ENCODE results near the gene USP17L21. TPM values are rescaled to one million over a fixed set of nuclear protein-coding genes. Genes with fewer than 3 reads are reported as not detected.
"Not testable (repeated sequence)": the region's sequence is repeated elsewhere in the genome, so short reads cannot be mapped to it uniquely, and the experiment has no call there.

The USP17L21 gene
- total and polyA plus RNA-seq, 2 donors (not counting 1 experiment from before 2014, with no cell fraction given), result not detected

DNA sequence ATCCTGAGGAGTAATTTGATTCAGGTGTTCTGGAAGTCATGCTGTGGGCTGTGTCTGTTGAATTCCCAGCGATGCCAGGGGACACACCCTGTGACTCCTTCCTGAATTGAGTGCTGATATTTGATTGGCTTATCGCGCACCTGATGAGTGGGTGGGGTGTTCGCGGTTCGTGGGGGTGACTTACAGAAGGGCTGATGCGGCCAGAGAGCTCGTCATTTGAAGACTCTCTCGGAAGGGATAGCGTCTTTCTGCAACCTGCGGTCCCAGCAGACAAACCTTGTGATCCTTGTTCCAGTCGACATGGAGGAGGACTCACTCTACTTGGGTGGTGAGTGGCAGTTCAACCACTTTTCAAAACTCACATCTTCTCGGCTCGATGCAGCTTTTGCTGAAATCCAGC, 38.1 kb upstream of the USP17L21 start, which contains the start of gene USP17L13:
TSS of gene USP17L13 (plus strand) at position 301 of the 400 bp plus-strand sequence. CDS start at position 301, 0 bp downstream.
- H3K4me3 Mint-ChIP-seq; H3K27ac ChIP-seq (ENCODE audit: low read length in 2 of 2); H3K9ac ChIP-seq (ENCODE audit: low read length); DNase-seq; H3K79me2 ChIP-seq (ENCODE audit: control insufficient read depth, insufficient read depth, low read length); H3K27ac Mint-ChIP-seq; H3K9me3 Mint-ChIP-seq (ENCODE audit: insufficient read depth); H3K9me3 ChIP-seq (ENCODE audit: control extremely low read depth in 1 of 3, control insufficient read depth in 2 of 3, insufficient read depth in 1 of 3, low read length in 2 of 3); H3K4me1 Mint-ChIP-seq; intact Hi-C loops (cut with micrococcal nuclease); H3K27me3 Mint-ChIP-seq; H3K4me1 ChIP-seq (ENCODE audit: control insufficient read depth in 2 of 2, insufficient read depth in 2 of 2, low read length in 2 of 2); ATAC-seq (ENCODE audit: low read depth); H2AFZ ChIP-seq (ENCODE audit: insufficient read depth, low read depth, low read length, poor library complexity, severe bottlenecking); H3K27me3 ChIP-seq (replicated peaks in 1 of 4; ENCODE audit: control extremely low read depth in 1 of 4, control insufficient read depth in 3 of 4, insufficient read depth in 4 of 4, low read length in 3 of 4); H4K20me1 ChIP-seq (ENCODE audit: control insufficient read depth, insufficient read depth, low read length, poor library complexity, severe bottlenecking); POLR2A ChIA-PET; H3K36me3 ChIP-seq (replicated peaks in 1 of 2; ENCODE audit: control extremely low read depth in 1 of 2, control insufficient read depth in 1 of 2, extremely low read depth in 1 of 2, insufficient read depth in 2 of 2, low read length in 1 of 2); CTCF ChIA-PET; H3K4me2 ChIP-seq (replicated peaks; ENCODE audit: low read depth, low read length, poor library complexity, severe bottlenecking); H3K4me3 ChIP-seq (ENCODE audit: control extremely low read depth in 1 of 5, extremely low read depth in 1 of 5, insufficient read depth in 1 of 5, low read depth in 2 of 5, low read length in 4 of 5): not testable (repeated sequence)
- WGBS (ENCODE audit: insufficient coverage), result no CpG with 5 or more reads among the region's 14 CpGs

DNA sequence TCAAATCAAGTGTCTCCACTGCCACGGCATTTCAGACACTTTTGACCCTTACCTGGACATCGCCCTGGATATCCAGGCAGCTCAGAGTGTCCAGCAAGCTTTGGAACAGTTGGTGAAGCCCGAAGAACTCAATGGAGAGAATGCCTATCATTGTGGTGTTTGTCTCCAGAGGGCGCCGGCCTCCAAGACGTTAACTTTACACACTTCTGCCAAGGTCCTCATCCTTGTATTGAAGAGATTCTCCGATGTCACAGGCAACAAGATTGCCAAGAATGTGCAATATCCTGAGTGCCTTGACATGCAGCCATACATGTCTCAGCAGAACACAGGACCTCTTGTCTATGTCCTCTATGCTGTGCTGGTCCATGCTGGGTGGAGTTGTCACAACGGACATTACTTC, 32.4 kb upstream of the USP17L21 start:
- H3K4me1 ChIP-seq (ENCODE audit: control insufficient read depth in 2 of 2, insufficient read depth in 2 of 2, low read length in 2 of 2); H4K20me1 ChIP-seq (ENCODE audit: control insufficient read depth, insufficient read depth, low read length, poor library complexity, severe bottlenecking); H3K9ac ChIP-seq (ENCODE audit: low read length); H3K4me2 ChIP-seq (replicated peaks; ENCODE audit: low read depth, low read length, poor library complexity, severe bottlenecking); intact Hi-C loops (cut with micrococcal nuclease); H3K9me3 Mint-ChIP-seq (ENCODE audit: insufficient read depth); H3K27me3 Mint-ChIP-seq; POLR2A ChIA-PET; H3K4me1 Mint-ChIP-seq; H3K27ac ChIP-seq (ENCODE audit: low read length in 2 of 2); CTCF ChIA-PET; H3K27me3 ChIP-seq (replicated peaks in 1 of 4; ENCODE audit: control extremely low read depth in 1 of 4, control insufficient read depth in 3 of 4, insufficient read depth in 4 of 4, low read length in 3 of 4); H3K4me3 ChIP-seq (ENCODE audit: control extremely low read depth in 1 of 5, extremely low read depth in 1 of 5, insufficient read depth in 1 of 5, low read depth in 2 of 5, low read length in 4 of 5); DNase-seq; H3K79me2 ChIP-seq (ENCODE audit: control insufficient read depth, insufficient read depth, low read length); H3K9me3 ChIP-seq (ENCODE audit: control extremely low read depth in 1 of 3, control insufficient read depth in 2 of 3, insufficient read depth in 1 of 3, low read length in 2 of 3); H3K27ac Mint-ChIP-seq; H3K36me3 ChIP-seq (replicated peaks in 1 of 2; ENCODE audit: control extremely low read depth in 1 of 2, control insufficient read depth in 1 of 2, extremely low read depth in 1 of 2, insufficient read depth in 2 of 2, low read length in 1 of 2); H2AFZ ChIP-seq (ENCODE audit: insufficient read depth, low read depth, low read length, poor library complexity, severe bottlenecking); H3K4me3 Mint-ChIP-seq; ATAC-seq (ENCODE audit: low read depth): not testable (repeated sequence)
- no CpG with 5 or more reads among the region's 8 CpGs for WGBS (ENCODE audit: insufficient coverage)

DNA sequence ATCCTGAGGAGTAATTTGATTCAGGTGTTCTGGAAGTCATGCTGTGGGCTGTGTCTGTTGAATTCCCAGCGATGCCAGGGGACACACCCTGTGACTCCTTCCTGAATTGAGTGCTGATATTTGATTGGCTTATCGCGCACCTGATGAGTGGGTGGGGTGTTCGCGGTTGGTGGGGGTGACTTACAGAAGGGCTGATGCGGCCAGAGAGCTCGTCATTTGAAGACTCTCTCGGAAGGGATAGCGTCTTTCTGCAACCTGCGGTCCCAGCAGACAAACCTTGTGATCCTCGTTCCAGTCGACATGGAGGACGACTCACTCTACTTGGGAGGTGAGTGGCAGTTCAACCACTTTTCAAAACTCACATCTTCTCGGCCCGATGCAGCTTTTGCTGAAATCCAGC, 28.6 kb upstream of the USP17L21 start, which contains the start of gene USP17L15:
TSS of gene USP17L15 (plus strand) at position 301 of the 400 bp plus-strand sequence. CDS start at position 301, 0 bp downstream.
- H3K36me3 ChIP-seq (replicated peaks in 1 of 2; ENCODE audit: control extremely low read depth in 1 of 2, control insufficient read depth in 1 of 2, extremely low read depth in 1 of 2, insufficient read depth in 2 of 2, low read length in 1 of 2); POLR2A ChIA-PET; H3K27me3 Mint-ChIP-seq; H3K9ac ChIP-seq (ENCODE audit: low read length); DNase-seq; H3K4me3 Mint-ChIP-seq; intact Hi-C loops (cut with micrococcal nuclease); H3K27me3 ChIP-seq (replicated peaks in 1 of 4; ENCODE audit: control extremely low read depth in 1 of 4, control insufficient read depth in 3 of 4, insufficient read depth in 4 of 4, low read length in 3 of 4); H3K27ac Mint-ChIP-seq; H3K9me3 Mint-ChIP-seq (ENCODE audit: insufficient read depth); H3K4me3 ChIP-seq (ENCODE audit: control extremely low read depth in 1 of 5, extremely low read depth in 1 of 5, insufficient read depth in 1 of 5, low read depth in 2 of 5, low read length in 4 of 5); H3K4me1 ChIP-seq (ENCODE audit: control insufficient read depth in 2 of 2, insufficient read depth in 2 of 2, low read length in 2 of 2); CTCF ChIA-PET; H3K4me1 Mint-ChIP-seq; ATAC-seq (ENCODE audit: low read depth); H2AFZ ChIP-seq (ENCODE audit: insufficient read depth, low read depth, low read length, poor library complexity, severe bottlenecking); H4K20me1 ChIP-seq (ENCODE audit: control insufficient read depth, insufficient read depth, low read length, poor library complexity, severe bottlenecking); H3K27ac ChIP-seq (ENCODE audit: low read length in 2 of 2); H3K9me3 ChIP-seq (ENCODE audit: control extremely low read depth in 1 of 3, control insufficient read depth in 2 of 3, insufficient read depth in 1 of 3, low read length in 2 of 3); H3K79me2 ChIP-seq (ENCODE audit: control insufficient read depth, insufficient read depth, low read length); H3K4me2 ChIP-seq (replicated peaks; ENCODE audit: low read depth, low read length, poor library complexity, severe bottlenecking): not testable (repeated sequence)
- no CpG with 5 or more reads among the region's 15 CpGs for WGBS (ENCODE audit: insufficient coverage)

DNA sequence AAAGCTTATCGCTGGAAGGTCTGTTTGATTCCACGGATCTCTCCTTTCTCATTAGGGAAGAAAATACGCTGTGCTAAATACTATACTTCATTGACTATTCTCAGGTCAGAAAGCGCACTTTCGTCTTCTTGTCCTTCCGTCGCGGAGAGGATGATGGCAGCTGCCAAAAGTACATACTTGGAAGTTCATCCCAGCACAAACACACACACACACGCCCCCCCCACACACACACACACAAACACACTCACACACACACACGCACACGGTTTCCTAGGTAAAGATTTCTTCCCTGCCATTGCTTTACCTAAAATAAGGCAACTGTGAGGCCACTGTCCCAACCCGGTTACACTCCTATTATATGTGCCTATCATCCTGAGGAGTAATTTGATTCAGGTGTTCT, 24.2 kb upstream of the USP17L21 start:
- H3K27me3 Mint-ChIP-seq; H3K79me2 ChIP-seq (ENCODE audit: control insufficient read depth, insufficient read depth, low read length); H3K4me2 ChIP-seq (replicated peaks; ENCODE audit: low read depth, low read length, poor library complexity, severe bottlenecking); H3K9ac ChIP-seq (ENCODE audit: low read length); H3K4me3 ChIP-seq (ENCODE audit: control extremely low read depth in 1 of 5, extremely low read depth in 1 of 5, insufficient read depth in 1 of 5, low read depth in 2 of 5, low read length in 4 of 5); H3K36me3 ChIP-seq (replicated peaks in 1 of 2; ENCODE audit: control extremely low read depth in 1 of 2, control insufficient read depth in 1 of 2, extremely low read depth in 1 of 2, insufficient read depth in 2 of 2, low read length in 1 of 2); H3K27ac ChIP-seq (ENCODE audit: low read length in 2 of 2); H4K20me1 ChIP-seq (ENCODE audit: control insufficient read depth, insufficient read depth, low read length, poor library complexity, severe bottlenecking); H3K4me3 Mint-ChIP-seq; H3K27ac Mint-ChIP-seq; H2AFZ ChIP-seq (ENCODE audit: insufficient read depth, low read depth, low read length, poor library complexity, severe bottlenecking); CTCF ChIA-PET; H3K4me1 Mint-ChIP-seq; POLR2A ChIA-PET; H3K4me1 ChIP-seq (ENCODE audit: control insufficient read depth in 2 of 2, insufficient read depth in 2 of 2, low read length in 2 of 2); H3K9me3 Mint-ChIP-seq (ENCODE audit: insufficient read depth); H3K27me3 ChIP-seq (replicated peaks in 1 of 4; ENCODE audit: control extremely low read depth in 1 of 4, control insufficient read depth in 3 of 4, insufficient read depth in 4 of 4, low read length in 3 of 4); ATAC-seq (ENCODE audit: low read depth); H3K9me3 ChIP-seq (ENCODE audit: control extremely low read depth in 1 of 3, control insufficient read depth in 2 of 3, insufficient read depth in 1 of 3, low read length in 2 of 3); intact Hi-C loops (cut with micrococcal nuclease): not testable (repeated sequence)
- peak; percentile 0 for DNase-seq
- no CpG with 5 or more reads among the region's 12 CpGs for WGBS (ENCODE audit: insufficient coverage)
